ENCODE results near the gene SMIM45.

The SMIM45 gene

GRCh38 chr22:41931701-41932269 is 20.2 kb upstream of the SMIM45 start:
- Histone ChIP-seq H3K4me2 (no peak overlapping the region), H3K36me3 (ENCODE audit: insufficient read depth) (no peaks in the 10 kb centered on the region), H3K9ac (no peak overlapping the region), H3K27ac (no peak overlapping the region), H4K20me1 (ENCODE audit: insufficient read depth) (no peaks in the 10 kb centered on the region), H3K27me3 (ENCODE audit: insufficient read depth, low read depth) (peaks cover 7% of the 10 kb centered on the region; the same call in 1 of the 2 replicates), H3K79me2 (ENCODE audit: insufficient read depth, low read depth) (no peaks in the 10 kb centered on the region), H3K4me1 (ENCODE audit: low read depth, poor library complexity, severe bottlenecking) (no peaks in the 10 kb centered on the region), H3K4me3 (IDR thresholded peaks at IDR 0.05; ENCODE audit: insufficient read depth, low read depth, low read length) (no peak overlapping the region), H2AFZ (ENCODE audit: low read depth) (no peak overlapping the region)
- TF ChIP-seq CTCF (conservative IDR thresholded peaks at IDR 0.05; ENCODE audit: low read depth, low read length) = no peak

DNA sequence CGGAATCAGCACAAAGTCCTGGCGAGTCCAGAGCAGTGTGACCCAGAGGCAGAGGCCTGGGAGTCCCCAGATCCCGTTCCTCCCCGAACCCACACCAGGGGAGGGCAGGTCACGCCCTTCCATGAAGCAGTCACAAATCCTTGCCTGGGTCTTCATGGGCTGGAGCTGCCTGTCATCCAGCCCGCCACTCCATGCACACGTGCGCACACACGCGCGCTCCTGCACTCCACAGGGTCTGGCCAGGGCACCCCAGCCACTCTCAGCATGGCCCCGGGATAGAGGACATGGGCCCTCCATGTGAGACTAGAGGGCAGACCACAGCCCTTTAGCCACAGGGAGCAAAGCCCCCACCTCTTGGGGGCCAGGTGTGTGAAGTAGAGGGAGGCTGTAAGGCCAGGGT is 19.6 kb upstream of the SMIM45 start:
- Histone ChIP-seq H3K4me1 (ENCODE audit: low read depth, poor library complexity, severe bottlenecking) (no peaks in the 10 kb centered on the region), H3K27ac (no peak overlapping the region), H3K4me2 (no peak overlapping the region), H3K27me3 (ENCODE audit: insufficient read depth, low read depth) (peaks cover 3% of the 10 kb centered on the region; the same call in 1 of the 2 replicates), H3K79me2 (ENCODE audit: insufficient read depth, low read depth) (no peaks in the 10 kb centered on the region), H3K36me3 (ENCODE audit: insufficient read depth) (no peaks in the 10 kb centered on the region), H3K4me3 (IDR thresholded peaks at IDR 0.05; ENCODE audit: insufficient read depth, low read depth, low read length) (no peak overlapping the region), H2AFZ (ENCODE audit: low read depth) (no peak overlapping the region), H4K20me1 (ENCODE audit: insufficient read depth) (no peaks in the 10 kb centered on the region), H3K9ac (no peak overlapping the region)
- no peak for TF ChIP-seq CTCF (conservative IDR thresholded peaks at IDR 0.05; ENCODE audit: low read depth, low read length)

GRCh38 chr22:41933411-41934177 is 18.4 kb upstream of the SMIM45 start:
- no peak overlapping the region for H3K9ac ChIP-seq
- H2AFZ ChIP-seq (ENCODE audit: low read depth) = no peak overlapping the region
- H4K20me1 ChIP-seq (ENCODE audit: insufficient read depth) = no peaks in the 10 kb centered on the region
- no peaks in the 10 kb centered on the region for H3K36me3 ChIP-seq (ENCODE audit: insufficient read depth)
- H3K4me3 ChIP-seq (IDR thresholded peaks at IDR 0.05; ENCODE audit: insufficient read depth, low read depth, low read length) = no peak overlapping the region
- H3K4me2 ChIP-seq = no peak overlapping the region
- H3K79me2 ChIP-seq (ENCODE audit: insufficient read depth, low read depth) = no peaks in the 10 kb centered on the region
- H3K27me3 ChIP-seq (ENCODE audit: insufficient read depth, low read depth) = no peaks in the 10 kb centered on the region
- no peak overlapping the region for H3K27ac ChIP-seq
- no peaks in the 10 kb centered on the region for H3K4me1 ChIP-seq (ENCODE audit: low read depth, poor library complexity, severe bottlenecking)
- no peak for TF ChIP-seq CTCF (conservative IDR thresholded peaks at IDR 0.05; ENCODE audit: low read depth, low read length)

- no peaks in the 10 kb centered on the region for H4K20me1 ChIP-seq (ENCODE audit: insufficient read depth)
- H3K4me2 ChIP-seq = no peak overlapping the region
- TF ChIP-seq CTCF (conservative IDR thresholded peaks at IDR 0.05; ENCODE audit: low read depth, low read length) = no peak
- no peak overlapping the region for H3K4me3 ChIP-seq (IDR thresholded peaks at IDR 0.05; ENCODE audit: insufficient read depth, low read depth, low read length)
- H3K36me3 ChIP-seq (ENCODE audit: insufficient read depth) = no peaks in the 10 kb centered on the region
- no peak overlapping the region for H3K27ac ChIP-seq
- no peaks in the 10 kb centered on the region; the same call in 1 of the 2 replicates for H3K79me2 ChIP-seq (ENCODE audit: insufficient read depth, low read depth)
- no peak overlapping the region for H2AFZ ChIP-seq (ENCODE audit: low read depth)
- H3K9ac ChIP-seq = no peak overlapping the region
- no peaks in the 10 kb centered on the region for H3K27me3 ChIP-seq (ENCODE audit: insufficient read depth, low read depth)
- H3K4me1 ChIP-seq (ENCODE audit: low read depth, poor library complexity, severe bottlenecking) = no peaks in the 10 kb centered on the region
These were observed 17.5 kb upstream of the SMIM45 start for GRCh38 chr22:41934284-41935014.
